Breast epithelium (tissue), 3 donors: Measurements from ENCODE around the gene SOD3.

Source experiments
- POLR2A ChIP-seq: fragments of 450-650 bp; IDR thresholded peaks from one replicate; pipeline ENCODE4 v1.6.1; 2016; ENCODE audit warnings: antibody characterized with exemption, mild to moderate bottlenecking, moderate library complexity
- POLR2AphosphoS5 ChIP-seq, 3 donors: sonication (generic); formaldehyde crosslinking; IDR thresholded peaks; one replicate each; pipeline ENCODE4 v1.6.1; 2017; ENCODE audit warnings: antibody characterized with exemption in 3 of 3
- TF ChIP-seq, protein P1 (sequence below), 3 donors: fragments of 450-650 bp; IDR thresholded peaks; one replicate each; pipeline ENCODE4 v1.5.1; 2016 to 2017; ENCODE audit warnings: antibody characterized with exemption in 3 of 3, mild to moderate bottlenecking in 3 of 3, moderate library complexity in 3 of 3

GRCh38 chr4:24768604-24769003 is 26.8 kb upstream of the SOD3 start:
- TF ChIP-seq POLR2AphosphoS5 (IDR thresholded peaks at IDR 0.05) (no peak), POLR2A (no peak)
- TF ChIP-seq, protein P1, sequence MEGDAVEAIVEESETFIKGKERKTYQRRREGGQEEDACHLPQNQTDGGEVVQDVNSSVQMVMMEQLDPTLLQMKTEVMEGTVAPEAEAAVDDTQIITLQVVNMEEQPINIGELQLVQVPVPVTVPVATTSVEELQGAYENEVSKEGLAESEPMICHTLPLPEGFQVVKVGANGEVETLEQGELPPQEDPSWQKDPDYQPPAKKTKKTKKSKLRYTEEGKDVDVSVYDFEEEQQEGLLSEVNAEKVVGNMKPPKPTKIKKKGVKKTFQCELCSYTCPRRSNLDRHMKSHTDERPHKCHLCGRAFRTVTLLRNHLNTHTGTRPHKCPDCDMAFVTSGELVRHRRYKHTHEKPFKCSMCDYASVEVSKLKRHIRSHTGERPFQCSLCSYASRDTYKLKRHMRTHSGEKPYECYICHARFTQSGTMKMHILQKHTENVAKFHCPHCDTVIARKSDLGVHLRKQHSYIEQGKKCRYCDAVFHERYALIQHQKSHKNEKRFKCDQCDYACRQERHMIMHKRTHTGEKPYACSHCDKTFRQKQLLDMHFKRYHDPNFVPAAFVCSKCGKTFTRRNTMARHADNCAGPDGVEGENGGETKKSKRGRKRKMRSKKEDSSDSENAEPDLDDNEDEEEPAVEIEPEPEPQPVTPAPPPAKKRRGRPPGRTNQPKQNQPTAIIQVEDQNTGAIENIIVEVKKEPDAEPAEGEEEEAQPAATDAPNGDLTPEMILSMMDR (IDR thresholded peaks at IDR 0.05), result no peak
